GM18873 (cell line): Measurements from ENCODE around the gene ATP6V1F.
"Not testable (repeated sequence)": the region's sequence is repeated elsewhere in the genome, so short reads cannot be mapped to it uniquely, and the experiment has no call there.

ENCODE experiments used
- ATAC-seq: cut with Tn5 transposase; IDR thresholded peaks from one replicate; pipeline ENCODE4 v1.9.1; 2021; ENCODE audit warnings: mild to moderate bottlenecking, moderate library complexity, moderate number of reproducible peaks; ENCODE audit not compliant: unreplicated experiment, low FRiP score

Gene ATP6V1F

DNA sequence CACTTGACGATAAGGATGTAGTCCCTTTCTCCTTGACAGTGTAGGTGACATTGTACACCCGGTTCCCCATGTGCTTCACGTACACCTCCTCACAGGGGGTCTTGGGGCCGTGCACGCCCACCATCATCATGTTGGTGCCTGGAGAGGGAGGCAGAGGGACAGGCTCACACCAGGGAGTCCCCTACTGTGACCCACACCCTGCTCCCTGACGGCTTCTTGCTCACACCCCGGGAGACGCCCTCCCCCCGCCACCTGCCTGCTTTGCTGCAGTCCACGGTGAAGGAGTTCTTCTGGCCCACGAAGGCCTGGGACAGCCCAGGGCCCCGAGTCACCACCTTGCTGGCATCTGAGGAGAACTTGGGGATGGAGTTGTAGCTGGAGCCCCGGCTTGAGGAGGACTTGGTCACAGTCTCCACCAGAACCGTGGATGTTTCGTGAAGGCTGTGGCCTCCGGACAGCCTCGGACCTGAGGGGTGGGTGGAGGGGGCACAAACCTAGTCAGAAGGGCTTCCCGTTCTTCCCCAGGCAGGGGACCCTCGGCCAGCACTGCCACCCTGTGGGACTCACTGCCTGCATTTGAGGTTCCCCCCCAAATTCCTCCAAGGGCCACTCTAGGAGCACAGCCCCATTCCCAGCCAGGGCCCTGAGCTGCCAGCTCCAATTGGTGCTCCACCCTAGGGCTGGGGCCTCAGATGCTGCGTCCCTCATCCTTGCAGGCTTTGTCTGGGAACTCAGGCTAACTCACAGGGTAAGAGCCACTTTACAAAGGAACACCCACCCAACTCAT lies 50.2 kb downstream of the ATP6V1F start:
- ATAC-seq = not testable (repeated sequence)

DNA sequence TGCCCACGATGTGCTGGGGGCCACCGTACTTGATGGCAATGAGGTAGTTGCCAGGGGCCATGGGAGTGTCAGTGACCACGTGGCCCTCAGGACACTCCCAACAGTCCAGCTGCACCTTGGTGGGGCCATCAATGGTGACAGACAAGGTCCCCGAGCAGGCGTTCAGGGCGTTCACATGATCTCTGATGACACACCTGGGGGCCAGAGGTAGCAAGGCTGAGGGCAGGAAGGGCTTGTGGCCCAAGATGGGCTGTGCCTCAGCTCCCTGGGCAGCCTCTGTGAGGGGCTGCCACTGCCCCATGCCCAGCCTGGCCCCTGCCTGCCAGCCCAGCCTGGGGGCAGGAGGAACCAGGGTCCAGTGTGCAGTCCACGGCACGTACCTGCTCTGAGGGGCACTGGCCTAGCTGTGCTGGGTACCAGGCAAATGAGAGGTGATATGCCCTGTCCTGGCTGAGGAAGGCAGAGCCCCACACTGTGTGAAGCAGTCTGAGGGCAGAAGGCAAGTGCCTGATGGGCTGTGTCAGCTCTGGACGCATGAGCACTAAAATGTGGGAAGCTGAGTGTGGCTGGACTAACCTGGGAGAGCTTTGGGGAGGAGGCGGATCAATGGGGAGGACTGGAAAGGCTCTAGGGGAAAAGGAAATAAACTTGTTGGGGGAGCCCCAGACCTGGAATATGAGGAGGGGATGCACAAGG lies 51.4 kb downstream of the ATP6V1F start:
- ATAC-seq = no peak

DNA sequence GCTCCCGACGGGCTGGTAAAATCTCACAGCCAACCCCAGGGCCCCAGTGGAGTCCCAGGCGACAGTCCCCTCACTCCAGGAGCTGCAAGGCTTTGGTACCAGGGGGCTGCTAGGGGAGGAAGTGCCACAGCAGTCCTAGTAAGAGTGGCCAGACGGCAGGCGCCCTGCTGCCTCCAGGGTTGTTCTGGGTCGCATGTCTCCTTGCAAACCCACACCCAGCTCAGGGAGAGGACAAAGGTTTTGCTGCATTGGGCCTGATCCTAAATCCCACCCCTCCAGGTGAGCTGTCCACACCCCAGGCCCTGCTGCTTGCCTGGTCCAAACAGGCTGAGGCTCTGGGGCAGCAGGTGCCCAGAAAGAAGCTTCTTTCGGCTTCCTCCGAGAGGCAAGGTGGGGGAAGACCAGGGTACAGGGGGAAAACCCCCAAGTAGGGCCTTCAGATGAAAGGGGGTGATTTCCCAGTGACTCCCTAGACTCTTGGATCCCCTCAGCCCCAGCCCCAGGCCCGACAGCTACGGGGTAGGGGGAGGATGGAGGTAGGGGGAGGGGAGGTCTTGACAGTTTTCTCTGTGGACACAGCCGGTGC lies 52.0 kb downstream of the ATP6V1F start:
- ATAC-seq = no peak

DNA sequence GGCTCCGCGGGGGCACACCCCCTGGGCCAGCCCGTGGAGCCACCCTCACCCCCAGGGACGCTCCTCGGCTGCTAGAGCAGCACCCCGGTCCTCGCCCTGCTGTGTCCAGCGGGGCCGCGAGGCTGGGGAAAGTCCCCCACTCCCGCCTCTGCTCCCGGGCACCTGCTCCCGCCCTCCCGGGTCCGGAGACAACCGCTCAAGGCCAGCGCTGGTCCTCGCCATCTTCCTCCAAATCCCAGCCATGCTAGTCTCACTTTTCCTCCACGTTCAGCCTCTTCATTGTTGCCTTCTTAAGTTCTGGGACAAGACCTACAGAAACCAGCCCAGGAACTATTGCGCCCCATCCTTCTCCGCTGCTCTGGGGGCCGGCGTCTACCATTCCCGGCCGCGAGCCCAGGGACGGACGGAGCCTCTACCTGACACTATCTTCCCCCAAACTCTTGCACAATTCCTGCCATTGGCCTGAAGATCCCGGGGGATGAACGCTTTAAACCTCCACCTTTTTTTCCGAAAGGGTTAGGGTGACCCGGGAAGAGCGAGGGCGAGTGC lies 52.7 kb downstream of the ATP6V1F start:
- no peak for ATAC-seq
